Activated T-cell treated with anti-CD3 and anti-CD28 coated beads, Interleukin-2, amount 50 U/mL, for 72 hours (primary cell): ENCODE results near the gene ICAM3. TPM values are rescaled to one million over a fixed set of nuclear protein-coding genes. Genes with fewer than 3 reads are reported as not detected.

Source experiments
- ATAC-seq, 2 donors: fragments of 150-1000 bp; cut with Tn5 transposase; replicated peaks in 1 of 2; 2 replicates each; pipeline ENCODE4 v1.10.0; 2021; ENCODE audit warnings: moderate library complexity in 2 of 2, mild to moderate bottlenecking in 1 of 2
- DNase-seq, 2 donors: peaks; one replicate each; pipeline ENCODE4 v3.0.0; 2021 to 2022; ENCODE audit warnings: mixed read lengths in 1 of 2
- H3K27ac Mint-ChIP-seq: one replicate; pipeline ENCODE4 v1.8.0; 2022; ENCODE audit warnings: mild to moderate bottlenecking, moderate library complexity, mixed read lengths
- H3K27me3 Mint-ChIP-seq: one replicate; pipeline ENCODE4 v1.8.0; 2022; ENCODE audit warnings: low read depth, mixed read lengths
- H3K36me3 Mint-ChIP-seq, 2 donors: one replicate each; pipeline ENCODE4 v1.8.0; 2022; ENCODE audit warnings: mixed read lengths in 2 of 2, mild to moderate bottlenecking in 1 of 2; ENCODE audit not compliant: insufficient read depth in 2 of 2
- H3K4me1 Mint-ChIP-seq: one replicate; pipeline ENCODE4 v1.8.0; 2022; ENCODE audit warnings: low read depth, mixed read lengths
- H3K4me3 Mint-ChIP-seq, 2 donors: one replicate each; pipeline ENCODE4 v1.8.0; 2022; ENCODE audit warnings: mild to moderate bottlenecking in 2 of 2, mixed read lengths in 2 of 2, moderate library complexity in 2 of 2
- H3K9me3 Mint-ChIP-seq, 2 donors: one replicate each; pipeline ENCODE4 v1.8.0; 2022; ENCODE audit warnings: mixed read lengths in 2 of 2
- total RNA-seq, 2 donors: library from RNA; stranded (reverse); gene quantifications; one replicate each; pipeline ENCODE4 v1.2.3, GENCODE V29; 2022

ICAM3 gene
- total RNA-seq, 2 donors from 2014 or later, result 163 to 183 TPM

DNA sequence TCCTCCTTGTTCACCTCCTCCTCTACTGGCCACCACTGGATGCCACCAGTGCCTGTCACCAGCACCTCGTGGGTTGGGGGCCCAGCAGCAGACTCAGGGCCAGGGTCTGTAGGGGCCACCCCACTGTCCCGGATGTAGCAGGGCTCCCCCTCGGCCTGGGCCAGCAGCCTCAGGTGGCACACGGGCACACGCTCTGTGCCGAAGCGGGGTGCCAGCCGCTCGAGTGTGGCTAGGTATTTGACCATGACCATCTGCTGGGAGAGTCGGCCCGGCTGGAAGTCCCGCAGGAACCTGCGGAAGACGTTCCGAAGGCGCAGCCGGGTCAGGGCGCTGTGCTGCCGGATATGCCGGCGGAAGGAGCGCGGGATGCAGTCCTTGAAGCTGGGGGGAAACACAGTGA is 26.1 kb upstream of the ICAM3 start:
- no peak for DNase-seq
- Mint-ChIP-seq H3K27ac (no peak overlapping the region), H3K4me3 (no peak overlapping the region), H3K27me3 (no peaks in the 10 kb centered on the region), H3K36me3 (peaks cover 2 to 17% of the 10 kb centered on the region in 2 donors), H3K4me1 (peaks cover 6% of the 10 kb centered on the region), H3K9me3 (no peaks in the 10 kb centered on the region)
- ATAC-seq, result no peak

DNA sequence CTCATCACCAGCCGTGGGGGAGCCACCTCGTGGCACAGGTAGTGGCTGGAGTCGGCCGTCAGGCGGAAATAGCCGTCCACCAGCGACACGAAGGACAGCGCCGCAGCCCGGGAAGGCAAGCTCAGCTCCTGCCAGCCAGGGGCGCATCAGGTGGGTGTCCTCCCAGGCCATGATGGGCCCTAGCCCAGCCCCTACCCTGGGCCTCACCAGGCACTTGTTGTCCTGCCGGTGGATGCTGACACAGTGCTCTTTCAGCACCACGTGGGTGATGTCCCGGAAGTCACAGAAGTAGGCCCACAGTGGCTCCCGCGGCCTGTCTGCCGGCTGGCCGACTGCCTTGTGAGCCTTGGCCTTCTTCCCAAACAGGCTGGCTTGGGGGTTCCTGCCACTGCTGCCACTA is 25.2 kb upstream of the ICAM3 start:
- Mint-ChIP-seq H3K9me3 (no peaks in the 10 kb centered on the region), H3K4me3 (no peak overlapping the region), H3K27me3 (no peaks in the 10 kb centered on the region), H3K4me1 (peaks cover 5% of the 10 kb centered on the region), H3K27ac (no peak overlapping the region), H3K36me3 (peaks cover 2 to 19% of the 10 kb centered on the region in 2 donors)
- DNase-seq, result no peak
- no peak for ATAC-seq

DNA sequence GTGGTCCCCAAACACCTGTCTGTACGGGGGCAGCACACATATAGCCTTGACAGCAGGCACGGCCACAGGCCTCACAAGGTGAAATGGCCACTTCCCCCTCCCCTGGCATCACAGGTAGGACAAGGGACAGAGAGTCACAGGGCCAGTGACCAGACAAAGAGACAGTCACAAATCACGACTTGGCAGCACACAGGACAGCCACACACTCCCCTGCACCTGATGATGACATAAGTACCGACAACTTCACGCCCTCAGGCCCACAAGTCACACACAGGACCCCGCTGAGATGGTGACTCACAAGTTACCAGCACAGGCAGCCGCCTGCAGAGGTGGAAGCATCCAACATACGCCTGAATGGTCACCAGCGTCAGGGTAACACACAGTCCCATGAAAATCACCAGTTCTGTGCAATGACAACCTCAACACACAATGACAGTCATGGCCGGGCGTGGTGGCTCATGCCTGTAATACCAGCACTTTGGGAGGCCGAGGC is 24.4 kb upstream of the ICAM3 start:
- Mint-ChIP-seq H3K9me3 (no peaks in the 10 kb centered on the region), H3K36me3 (peaks cover 3 to 14% of the 10 kb centered on the region in 2 donors)
- ATAC-seq, result peak in 1 of 2 donors; percentile 36

DNA sequence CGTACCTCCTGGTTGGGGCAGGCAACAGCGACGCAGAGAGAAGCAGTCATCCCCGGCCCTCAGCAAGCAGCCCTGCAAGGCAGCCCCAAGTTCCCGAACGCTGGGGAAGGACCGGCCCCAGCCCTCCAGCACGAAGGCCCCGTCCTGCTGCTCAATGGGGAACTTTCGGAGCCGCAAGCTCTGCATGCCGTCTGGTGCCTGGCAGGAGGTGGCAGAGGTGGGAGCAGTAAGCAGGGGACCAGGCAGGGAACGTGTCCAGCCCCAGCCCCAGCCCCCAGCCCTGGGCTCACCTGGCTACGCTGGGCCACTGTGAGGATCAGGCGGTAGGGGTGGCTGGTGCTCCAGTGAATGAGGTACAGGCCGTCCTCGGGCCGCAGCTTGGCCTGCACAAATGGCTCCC is 22.8 kb upstream of the ICAM3 start:
- Mint-ChIP-seq H3K27me3 (no peaks in the 10 kb centered on the region), H3K4me3 (no peak overlapping the region), H3K36me3 (peaks cover 3 to 11% of the 10 kb centered on the region in 2 donors), H3K27ac (no peak overlapping the region), H3K4me1 (no peaks in the 10 kb centered on the region), H3K9me3 (no peaks in the 10 kb centered on the region)
- ATAC-seq, result no peak
- DNase-seq, result no peak

More for the DNA sequence above, 24.4 kb upstream of the ICAM3 start:
- Mint-ChIP-seq H3K4me1 (no peaks in the 10 kb centered on the region), H3K27ac (no peak overlapping the region), H3K27me3 (no peaks in the 10 kb centered on the region), H3K4me3 (no peak overlapping the region)
- no peak for DNase-seq

DNA sequence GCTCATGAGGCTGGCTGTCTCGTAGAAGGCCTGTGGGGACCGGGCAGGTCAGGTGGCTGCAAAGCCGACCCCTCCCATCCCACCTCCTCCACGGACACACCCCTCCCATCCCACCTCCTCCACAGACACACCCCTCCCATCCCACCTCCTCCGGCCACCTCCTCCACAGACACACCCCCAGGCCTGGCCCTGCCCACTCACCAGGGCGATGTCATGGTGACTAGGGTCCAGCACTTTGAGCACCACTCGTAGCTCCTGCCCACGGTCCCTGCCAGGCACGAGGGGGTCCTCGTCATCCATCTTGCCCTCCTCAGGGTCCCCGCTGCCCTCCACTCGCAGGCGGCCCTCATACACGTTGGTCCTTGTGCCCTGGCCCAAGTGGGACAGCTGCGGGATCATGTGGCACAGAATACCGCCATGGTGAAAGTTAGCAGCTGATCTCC is 22.2 kb upstream of the ICAM3 start:
- Mint-ChIP-seq H3K27me3 (no peaks in the 10 kb centered on the region), H3K36me3 (peaks cover 3 to 9% of the 10 kb centered on the region in 2 donors), H3K9me3 (no peaks in the 10 kb centered on the region), H3K4me1 (no peaks in the 10 kb centered on the region), H3K4me3 (no peak overlapping the region), H3K27ac (no peak overlapping the region)
- ATAC-seq (no peak), DNase-seq (no peak)

DNA sequence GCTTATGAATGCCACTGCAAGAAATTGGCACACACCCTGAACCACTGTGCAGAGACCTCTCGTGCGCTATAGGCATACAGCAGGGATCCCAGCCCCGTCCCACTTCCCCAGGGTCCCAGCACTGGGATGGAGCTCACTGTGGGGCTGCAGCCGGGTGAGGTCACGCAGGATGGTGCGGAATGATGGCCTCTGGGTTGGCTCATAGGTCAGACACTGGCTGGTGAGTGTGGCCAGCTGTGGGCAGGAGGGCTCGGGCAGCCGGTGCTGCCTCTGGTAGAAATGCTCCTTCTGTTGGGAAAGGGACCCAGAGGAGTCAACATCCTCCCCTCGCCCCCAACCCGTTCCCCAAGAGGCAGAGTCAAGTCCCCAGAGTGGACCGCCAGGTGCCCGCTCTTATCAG is 17.0 kb upstream of the ICAM3 start:
- ATAC-seq, result no peak
- Mint-ChIP-seq H3K36me3 (peaks cover 6 to 24% of the 10 kb centered on the region in 2 donors), H3K27me3 (no peaks in the 10 kb centered on the region), H3K4me1 (no peaks in the 10 kb centered on the region), H3K9me3 (no peaks in the 10 kb centered on the region), H3K4me3 (no peak overlapping the region), H3K27ac (no peak overlapping the region)
- DNase-seq, result no peak

DNA sequence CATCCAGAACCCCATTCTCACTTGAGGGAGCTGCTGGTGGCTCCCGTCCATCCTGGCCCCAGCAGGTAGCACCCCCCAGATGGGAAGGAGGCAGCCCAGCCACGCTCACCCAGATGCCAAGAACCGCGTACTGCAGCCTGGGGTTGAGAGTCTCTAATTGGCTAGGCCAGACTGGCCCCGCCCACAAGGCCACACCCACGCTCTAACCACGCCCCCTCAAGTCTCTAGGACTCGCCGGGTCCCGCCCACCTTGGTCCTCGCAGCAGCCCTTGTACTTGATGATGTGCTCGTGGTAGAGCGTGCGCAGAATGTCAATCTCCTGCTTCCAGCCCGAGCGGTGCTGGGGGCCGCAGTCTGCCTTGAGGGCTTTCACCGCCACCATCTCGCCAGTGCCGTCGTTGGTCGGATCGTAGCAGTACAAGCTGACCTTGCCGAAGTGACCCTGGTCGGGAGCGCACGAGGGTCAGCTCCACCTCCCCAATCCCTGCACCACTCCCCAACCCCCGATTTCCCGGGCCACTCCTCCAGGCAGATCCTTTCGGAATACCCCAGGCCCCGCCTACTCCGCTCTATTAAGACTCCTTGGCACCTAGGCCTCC is 14.5 kb upstream of the ICAM3 start:
- DNase-seq (peak; percentile 42 to 58), ATAC-seq (peak; percentile 18 to 38)
- Mint-ChIP-seq H3K4me1 (no peaks in the 10 kb centered on the region), H3K27ac (no peak overlapping the region), H3K4me3 (no peak overlapping the region), H3K36me3 (peaks cover 4 to 27% of the 10 kb centered on the region in 2 donors), H3K9me3 (no peaks in the 10 kb centered on the region), H3K27me3 (no peaks in the 10 kb centered on the region)

DNA sequence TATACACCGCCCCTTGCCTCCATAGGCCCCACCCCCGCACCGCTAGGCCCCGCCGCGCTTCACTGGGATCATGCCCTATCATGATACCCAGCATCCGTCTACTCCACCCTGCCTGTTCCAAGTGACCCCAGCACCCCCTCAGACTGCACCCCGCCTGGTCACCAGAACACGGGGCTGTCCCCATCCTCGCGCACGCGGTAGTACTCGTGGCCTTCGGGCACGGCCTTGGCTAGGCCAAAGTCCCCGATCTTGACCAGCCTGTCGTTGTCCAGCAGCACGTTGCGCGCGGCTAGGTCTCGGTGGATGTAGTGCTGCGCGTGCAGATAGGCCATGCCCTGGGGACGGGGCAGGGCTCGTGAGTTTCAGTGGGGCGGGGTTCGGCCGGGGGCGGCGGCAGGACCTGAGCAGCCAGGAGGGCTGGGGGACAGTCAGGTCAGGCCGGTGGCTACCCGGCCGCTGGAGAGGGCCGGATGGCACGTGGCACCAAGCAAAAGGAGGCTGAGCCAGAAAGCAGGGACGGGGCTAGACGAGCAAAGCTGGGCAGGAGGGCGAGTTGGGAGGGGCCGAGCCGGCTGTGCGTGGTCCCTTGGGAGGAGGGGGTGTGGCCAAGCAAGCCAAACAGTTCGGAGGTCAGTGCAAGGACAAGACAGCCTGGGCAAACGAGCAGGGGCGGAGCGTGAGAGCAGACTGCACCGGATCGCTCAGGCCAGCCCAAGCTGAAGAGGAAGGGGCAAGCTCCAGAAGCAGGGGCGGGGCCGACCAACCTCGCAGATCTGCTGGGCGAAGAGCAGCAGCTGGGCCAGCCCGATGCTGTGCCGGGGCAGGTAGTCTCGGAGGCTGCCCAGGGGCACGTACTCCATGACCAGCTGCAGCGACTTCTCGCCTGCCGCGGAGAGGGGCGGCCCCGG is 13.6 kb upstream of the ICAM3 start:
- Mint-ChIP-seq H3K36me3 (peaks cover 4 to 29% of the 10 kb centered on the region in 2 donors), H3K27me3 (no peaks in the 10 kb centered on the region), H3K4me1 (no peaks in the 10 kb centered on the region), H3K9me3 (no peaks in the 10 kb centered on the region), H3K4me3 (no peak overlapping the region), H3K27ac (no peak overlapping the region)
- ATAC-seq, result no peak
- DNase-seq, result no peak

DNA sequence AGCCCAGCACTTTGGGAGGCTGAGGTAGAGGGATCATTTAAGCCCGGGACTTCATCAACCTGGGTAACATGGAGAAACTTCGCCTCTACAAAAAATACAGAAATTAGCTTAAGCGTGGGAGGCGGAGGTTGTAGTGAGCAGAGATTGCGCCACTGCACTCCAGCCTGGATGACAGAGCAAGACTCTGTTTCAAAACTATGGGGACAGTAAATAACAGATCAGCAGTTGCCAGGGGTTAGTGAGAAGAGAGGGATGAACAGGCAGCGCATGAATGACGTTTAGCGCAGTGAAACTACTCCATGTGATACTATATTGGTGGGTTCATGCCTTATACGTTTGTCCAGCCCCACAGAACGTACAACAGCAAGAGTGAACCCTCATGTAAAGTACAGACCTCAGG is 7.1 kb upstream of the ICAM3 start:
- H3K36me3 Mint-ChIP-seq, result peaks cover 0 to 11% of the 10 kb centered on the region in 2 donors
- H3K27me3 Mint-ChIP-seq, result no peaks in the 10 kb centered on the region
- no peaks in the 10 kb centered on the region for H3K9me3 Mint-ChIP-seq
- H3K4me3 Mint-ChIP-seq, result no peak overlapping the region
- H3K27ac Mint-ChIP-seq, result no peak overlapping the region
- ATAC-seq, result no peak
- DNase-seq, result no peak
- H3K4me1 Mint-ChIP-seq, result no peaks in the 10 kb centered on the region

DNA sequence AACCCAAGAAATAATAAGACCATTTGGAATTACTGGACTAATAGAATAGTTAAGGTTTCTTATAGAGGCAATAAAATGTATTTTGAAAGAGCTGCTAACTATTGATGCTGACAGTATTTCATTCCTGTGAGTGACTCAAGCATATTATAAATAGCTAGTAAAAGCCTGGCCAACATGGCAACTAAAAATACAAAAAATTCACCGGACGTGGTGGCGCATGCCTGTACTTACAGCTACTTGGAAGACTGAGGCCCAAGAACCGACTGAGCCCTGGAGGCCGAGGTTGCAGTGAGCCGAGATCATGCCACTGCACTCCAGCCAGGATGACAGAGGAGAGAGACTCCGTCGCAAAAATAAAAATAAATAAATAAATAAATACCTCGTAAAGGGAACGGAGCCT is 5.4 kb upstream of the ICAM3 start:
- DNase-seq (no peak), ATAC-seq (no peak)
- H3K4me3 Mint-ChIP-seq, result no peak overlapping the region
- H3K36me3 Mint-ChIP-seq, result peaks cover 0 to 2% of the 10 kb centered on the region in 2 donors
- H3K9me3 Mint-ChIP-seq, result no peaks in the 10 kb centered on the region
- no peaks in the 10 kb centered on the region for H3K27me3 Mint-ChIP-seq
- no peak overlapping the region for H3K27ac Mint-ChIP-seq
- peaks cover 12% of the 10 kb centered on the region for H3K4me1 Mint-ChIP-seq

DNA sequence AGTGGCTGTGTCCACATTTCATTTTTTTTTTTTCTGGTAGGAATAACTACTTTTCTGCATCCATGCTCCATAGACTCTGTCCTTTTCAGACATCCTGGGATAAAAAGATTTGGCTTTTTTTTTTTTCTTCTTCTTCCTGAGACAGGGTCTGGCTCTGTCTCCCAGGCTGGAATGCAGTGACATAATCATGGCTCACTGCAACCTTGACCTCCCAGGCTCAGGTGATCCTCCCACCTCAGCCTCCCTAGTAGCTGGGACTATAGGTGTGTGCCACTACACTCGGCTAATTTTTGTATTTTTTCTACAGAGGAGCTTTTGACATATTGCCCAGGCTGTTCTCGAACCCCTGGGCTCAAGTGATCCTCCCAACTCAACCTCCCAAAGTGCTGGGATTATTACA is 4.1 kb upstream of the ICAM3 start:
- Mint-ChIP-seq H3K4me3 (no peak overlapping the region), H3K27ac (no peak overlapping the region), H3K27me3 (no peaks in the 10 kb centered on the region), H3K9me3 (no peaks in the 10 kb centered on the region), H3K36me3 (peaks cover 1 to 2% of the 10 kb centered on the region in 2 donors), H3K4me1 (peaks cover 25% of the 10 kb centered on the region)
- DNase-seq (no peak), ATAC-seq (no peak)

DNA sequence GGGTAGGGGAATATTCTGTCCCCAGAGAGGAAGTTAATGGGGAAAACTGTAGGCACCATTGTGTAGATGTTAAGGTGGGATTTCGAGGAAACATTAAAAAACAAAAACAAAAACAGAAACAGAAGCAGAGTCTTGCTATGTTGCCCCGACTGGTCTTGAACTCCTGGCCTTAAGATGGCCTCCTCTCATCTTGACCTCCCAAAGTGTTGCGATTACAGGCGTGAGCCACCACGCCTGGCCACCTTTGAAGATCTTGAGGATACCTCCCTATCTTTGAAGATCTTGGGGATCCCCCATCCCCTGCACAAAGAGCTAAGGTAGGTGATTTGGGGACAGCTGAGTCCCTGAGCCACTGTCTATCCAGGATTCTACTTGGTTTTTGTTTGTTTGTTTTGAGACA is 553 bp upstream of the ICAM3 start:
- H3K4me1 Mint-ChIP-seq, result peaks cover 41% of the 10 kb centered on the region
- ATAC-seq (no peak), DNase-seq (no peak)
- H3K27me3 Mint-ChIP-seq, result no peaks in the 10 kb centered on the region
- no peaks in the 10 kb centered on the region for H3K9me3 Mint-ChIP-seq
- peaks cover 0 to 2% of the 10 kb centered on the region in 2 donors for H3K36me3 Mint-ChIP-seq
- H3K4me3 Mint-ChIP-seq, result peak overlapping the region; percentile 90 to 93
- peak overlapping the region; percentile 85 for H3K27ac Mint-ChIP-seq

DNA sequence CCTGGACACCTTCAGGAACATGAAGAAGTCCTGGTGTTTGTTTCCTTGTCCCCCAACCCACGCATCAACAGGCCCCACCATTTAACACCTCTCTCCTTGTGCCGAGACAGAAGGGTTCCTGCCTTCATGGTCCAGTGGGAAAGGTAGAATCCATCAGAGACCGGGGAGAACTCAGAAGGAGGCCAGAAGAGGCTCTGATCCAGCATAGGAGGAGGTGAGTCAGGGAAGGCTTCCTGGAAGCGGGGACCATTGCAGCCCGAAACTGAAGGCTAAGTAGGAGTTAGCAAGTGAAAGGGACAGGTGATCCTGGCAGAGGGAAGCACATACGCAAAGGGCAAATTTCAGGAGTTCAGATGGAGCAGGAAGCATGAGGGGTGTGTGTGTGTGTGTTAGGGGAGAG is 484 bp downstream of the ICAM3 start:
- Mint-ChIP-seq H3K9me3 (no peaks in the 10 kb centered on the region), H3K4me3 (peak overlapping the region; percentile 90 to 93), H3K4me1 (peaks cover 51% of the 10 kb centered on the region), H3K27ac (peak overlapping the region; percentile 86), H3K27me3 (no peaks in the 10 kb centered on the region), H3K36me3 (peaks cover 2 to 3% of the 10 kb centered on the region in 2 donors)
- ATAC-seq (peak; percentile 8 to 42), DNase-seq (no peak)
